Measurements from ENCODE around the gene FBXO44.

Gene FBXO44

GRCh38 chr1:11680270-11681070 is 25.8 kb downstream of the FBXO44 start:
- H3K27me3 ChIP-seq (ENCODE audit: control insufficient read depth in 1 of 2, insufficient read depth in 2 of 2, low read length in 2 of 2), result no peaks in the 10 kb centered on the region
- peaks cover 8% of the 10 kb centered on the region for H3K36me3 ChIP-seq (ENCODE audit: insufficient read depth, low read length)
- H3K9me3 ChIP-seq (ENCODE audit: low read length), result no peaks in the 10 kb centered on the region
- H3K9ac ChIP-seq (ENCODE audit: low read length), result peak overlapping the region; percentile 27
- H3K4me3 ChIP-seq (ENCODE audit: low read depth in 1 of 2, low read length in 2 of 2), result peak overlapping the region; percentile 84
- H3K4me1 ChIP-seq (ENCODE audit: insufficient read depth, low read length), result peaks cover 4% of the 10 kb centered on the region
- H3K27ac ChIP-seq (ENCODE audit: low read depth, low read length), result peak overlapping the region; percentile 73

- peak within 1 kb of the TSS; percentile 73 for H3K27ac ChIP-seq (ENCODE audit: low read depth, low read length)
- H3K36me3 ChIP-seq (ENCODE audit: insufficient read depth, low read length), result peaks cover under 1% of the 10 kb centered on the region
- H3K4me1 ChIP-seq (ENCODE audit: insufficient read depth, low read length), result peaks cover 4% of the 10 kb centered on the region
- no peaks in the 10 kb centered on the region for H3K27me3 ChIP-seq (ENCODE audit: control insufficient read depth in 1 of 2, insufficient read depth in 2 of 2, low read length in 2 of 2)
- peak within 1 kb of the TSS; percentile 84 for H3K4me3 ChIP-seq (ENCODE audit: low read depth in 1 of 2, low read length in 2 of 2)
- peak within 1 kb of the TSS; percentile 27 for H3K9ac ChIP-seq (ENCODE audit: low read length)
- H3K9me3 ChIP-seq (ENCODE audit: low read length), result no peaks in the 10 kb centered on the region
Measured at GRCh38 chr1:11681071-11681771, 26.5 kb downstream of the FBXO44 start, which contains the start of gene MAD2L2. TSS of gene MAD2L2 (minus strand) at chr1:11681148. CDS start at chr1:11680601, 547 bp downstream.

DNA sequence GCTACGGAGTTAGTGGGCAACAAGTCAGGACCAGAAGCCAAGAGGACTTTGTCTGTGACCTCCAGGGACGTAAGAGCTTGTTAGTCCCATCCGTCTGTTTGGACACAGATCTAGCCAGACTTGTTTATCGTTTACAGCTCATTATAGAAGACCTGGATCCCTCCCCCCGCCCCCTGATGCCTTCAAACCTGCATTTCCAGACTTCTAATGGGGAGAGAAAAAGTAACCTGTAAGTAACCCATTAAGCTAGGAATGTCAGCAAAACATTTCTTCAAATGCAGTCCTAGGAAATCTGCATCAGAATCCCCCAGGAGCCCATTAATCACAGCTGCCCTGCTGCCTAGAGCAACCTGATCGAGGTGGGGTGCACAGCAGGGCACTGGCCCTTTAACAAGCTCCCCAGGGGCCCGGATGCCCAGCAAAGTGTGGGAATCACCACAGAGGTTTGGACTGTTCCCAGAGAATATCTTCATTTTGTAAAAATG is 27.7 kb downstream of the FBXO44 start:
- H3K27me3 ChIP-seq (ENCODE audit: control insufficient read depth in 1 of 2, insufficient read depth in 2 of 2, low read length in 2 of 2), result no peaks in the 10 kb centered on the region
- H3K36me3 ChIP-seq (ENCODE audit: insufficient read depth, low read length), result no peaks in the 10 kb centered on the region
- H3K9ac ChIP-seq (ENCODE audit: low read length), result no peak overlapping the region
- H3K4me3 ChIP-seq (ENCODE audit: low read depth in 1 of 2, low read length in 2 of 2), result no peak overlapping the region
- H3K4me1 ChIP-seq (ENCODE audit: insufficient read depth, low read length), result peaks cover 4% of the 10 kb centered on the region
- no peaks in the 10 kb centered on the region for H3K9me3 ChIP-seq (ENCODE audit: low read length)
- H3K27ac ChIP-seq (ENCODE audit: low read depth, low read length), result no peak overlapping the region

- Histone ChIP-seq H3K4me1 (ENCODE audit: insufficient read depth, low read length) (peaks cover 4% of the 10 kb centered on the region), H3K27me3 (ENCODE audit: control insufficient read depth in 1 of 2, insufficient read depth in 2 of 2, low read length in 2 of 2) (no peaks in the 10 kb centered on the region), H3K27ac (ENCODE audit: low read depth, low read length) (no peak overlapping the region), H3K36me3 (ENCODE audit: insufficient read depth, low read length) (no peaks in the 10 kb centered on the region), H3K9ac (ENCODE audit: low read length) (no peak overlapping the region), H3K4me3 (ENCODE audit: low read depth in 1 of 2, low read length in 2 of 2) (no peak overlapping the region), H3K9me3 (ENCODE audit: low read length) (no peaks in the 10 kb centered on the region)
Measured at GRCh38 chr1:11682799-11683198, 28.1 kb downstream of the FBXO44 start.

DNA sequence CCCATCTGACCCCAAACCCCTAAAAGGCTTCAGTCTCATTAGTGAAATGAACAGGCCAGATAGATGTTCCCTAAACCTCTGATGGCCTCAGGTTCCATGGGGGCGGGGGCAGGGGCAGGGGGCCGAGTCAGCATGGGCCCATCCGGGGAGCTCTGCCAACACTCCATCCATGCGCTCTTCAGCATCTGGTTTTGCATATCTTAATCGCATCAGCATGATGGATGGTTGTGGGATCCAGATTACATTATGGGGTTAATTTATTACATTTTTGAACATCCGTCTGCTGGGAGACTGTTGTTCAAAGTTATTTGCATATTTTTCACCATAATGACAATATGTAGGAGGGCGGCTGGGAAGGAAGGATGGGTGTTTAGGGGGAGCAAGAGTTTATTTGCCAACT is 29.4 kb downstream of the FBXO44 start:
- H3K27ac ChIP-seq (ENCODE audit: low read depth, low read length), result no peak overlapping the region
- H3K4me1 ChIP-seq (ENCODE audit: insufficient read depth, low read length), result peaks cover 4% of the 10 kb centered on the region
- no peaks in the 10 kb centered on the region for H3K9me3 ChIP-seq (ENCODE audit: low read length)
- no peak overlapping the region for H3K9ac ChIP-seq (ENCODE audit: low read length)
- no peaks in the 10 kb centered on the region for H3K27me3 ChIP-seq (ENCODE audit: control insufficient read depth in 1 of 2, insufficient read depth in 2 of 2, low read length in 2 of 2)
- H3K36me3 ChIP-seq (ENCODE audit: insufficient read depth, low read length), result no peaks in the 10 kb centered on the region
- no peak overlapping the region for H3K4me3 ChIP-seq (ENCODE audit: low read depth in 1 of 2, low read length in 2 of 2)

GRCh38 chr1:11685210-11685752 is 30.6 kb downstream of the FBXO44 start:
- Histone ChIP-seq H3K36me3 (ENCODE audit: insufficient read depth, low read length) (no peaks in the 10 kb centered on the region), H3K9me3 (ENCODE audit: low read length) (no peaks in the 10 kb centered on the region), H3K27me3 (ENCODE audit: control insufficient read depth in 1 of 2, insufficient read depth in 2 of 2, low read length in 2 of 2) (peaks cover 6 to 10% of the 10 kb centered on the region in 2 donors), H3K4me3 (ENCODE audit: low read depth in 1 of 2, low read length in 2 of 2) (no peak overlapping the region), H3K27ac (ENCODE audit: low read depth, low read length) (no peak overlapping the region), H3K9ac (ENCODE audit: low read length) (no peak overlapping the region), H3K4me1 (ENCODE audit: insufficient read depth, low read length) (peaks cover 2% of the 10 kb centered on the region)

- no peaks in the 10 kb centered on the region for H3K9me3 ChIP-seq (ENCODE audit: low read length)
- H3K4me1 ChIP-seq (ENCODE audit: insufficient read depth, low read length), result no peaks in the 10 kb centered on the region
- H3K36me3 ChIP-seq (ENCODE audit: insufficient read depth, low read length), result no peaks in the 10 kb centered on the region
- peaks cover 20 to 32% of the 10 kb centered on the region in 2 donors for H3K27me3 ChIP-seq (ENCODE audit: control insufficient read depth in 1 of 2, insufficient read depth in 2 of 2, low read length in 2 of 2)
- no peak overlapping the region for H3K9ac ChIP-seq (ENCODE audit: low read length)
- no peak overlapping the region for H3K27ac ChIP-seq (ENCODE audit: low read depth, low read length)
- H3K4me3 ChIP-seq (ENCODE audit: low read depth in 1 of 2, low read length in 2 of 2), result no peak overlapping the region
Measured at GRCh38 chr1:11688506-11688905, 33.8 kb downstream of the FBXO44 start.

DNA sequence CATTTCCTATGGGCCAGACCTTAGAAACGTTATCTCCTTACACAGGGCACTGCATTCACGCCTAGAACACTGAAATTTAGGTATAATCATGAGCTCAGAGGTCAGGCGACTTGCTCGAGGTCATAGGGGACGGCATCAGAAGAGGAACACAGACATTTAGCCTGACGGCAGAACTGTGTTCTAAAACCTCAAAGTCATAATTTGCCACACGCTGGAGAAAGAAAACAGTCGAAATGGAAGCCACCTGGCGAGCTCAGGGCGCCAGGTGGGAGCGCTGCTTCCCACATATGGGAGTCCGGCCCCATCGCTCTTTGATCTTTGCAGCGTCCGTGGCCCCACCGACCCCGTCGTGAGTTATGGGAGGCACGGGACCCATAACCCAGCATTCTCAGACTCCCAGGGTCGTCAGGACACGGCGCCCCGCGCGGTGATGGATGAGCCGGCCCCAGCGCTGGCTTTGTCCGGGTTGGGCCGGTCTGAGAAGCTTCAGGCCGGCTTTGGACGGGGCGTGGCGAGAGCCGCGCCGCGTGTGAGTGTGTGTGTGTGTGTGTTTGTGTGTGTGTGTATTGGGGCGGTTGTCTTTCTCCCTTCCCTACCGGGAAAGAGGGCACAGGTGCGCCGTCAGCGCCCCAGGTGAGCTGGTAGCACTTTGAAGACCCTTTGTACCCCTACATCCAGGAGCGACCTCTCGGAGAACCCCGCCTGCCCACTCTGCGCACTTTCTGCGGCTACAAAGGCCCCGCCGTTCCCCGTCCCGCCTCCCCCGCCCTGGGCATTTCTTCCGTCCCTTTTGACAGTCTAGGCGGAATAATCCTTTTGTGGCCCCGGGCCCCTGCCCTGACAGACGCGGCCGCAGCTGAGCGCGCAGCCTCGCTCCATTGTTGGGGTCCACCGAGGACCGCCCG is 36.0 kb downstream of the FBXO44 start:
- Histone ChIP-seq H3K9ac (ENCODE audit: low read length) (no peak overlapping the region), H3K36me3 (ENCODE audit: insufficient read depth, low read length) (no peaks in the 10 kb centered on the region), H3K4me3 (ENCODE audit: low read depth in 1 of 2, low read length in 2 of 2) (no peak overlapping the region), H3K27me3 (ENCODE audit: control insufficient read depth in 1 of 2, insufficient read depth in 2 of 2, low read length in 2 of 2) (peaks cover 20 to 40% of the 10 kb centered on the region in 2 donors), H3K27ac (ENCODE audit: low read depth, low read length) (no peak overlapping the region), H3K4me1 (ENCODE audit: insufficient read depth, low read length) (no peaks in the 10 kb centered on the region), H3K9me3 (ENCODE audit: low read length) (no peaks in the 10 kb centered on the region)

GRCh38 chr1:11691302-11691914 is 36.7 kb downstream of the FBXO44 start, which contains the start of gene DRAXIN:
TSS of gene DRAXIN (plus strand) at chr1:11691710. CDS start at chr1:11706259, 14,549 bp downstream.
- peaks cover 20 to 40% of the 10 kb centered on the region in 2 donors for H3K27me3 ChIP-seq (ENCODE audit: control insufficient read depth in 1 of 2, insufficient read depth in 2 of 2, low read length in 2 of 2)

GRCh38 chr1:11691928-11692711 is 37.4 kb downstream of the FBXO44 start:
- H3K9ac ChIP-seq (ENCODE audit: low read length), result no peak overlapping the region
- H3K27ac ChIP-seq (ENCODE audit: low read depth, low read length), result no peak overlapping the region
- no peak overlapping the region for H3K4me3 ChIP-seq (ENCODE audit: low read depth in 1 of 2, low read length in 2 of 2)
- H3K36me3 ChIP-seq (ENCODE audit: insufficient read depth, low read length), result no peaks in the 10 kb centered on the region
- H3K27me3 ChIP-seq (ENCODE audit: control insufficient read depth in 1 of 2, insufficient read depth in 2 of 2, low read length in 2 of 2), result peaks cover 20 to 40% of the 10 kb centered on the region in 2 donors
- no peaks in the 10 kb centered on the region for H3K9me3 ChIP-seq (ENCODE audit: low read length)
- no peaks in the 10 kb centered on the region for H3K4me1 ChIP-seq (ENCODE audit: insufficient read depth, low read length)

More at GRCh38 chr1:11691302-11691914, 36.7 kb downstream of the FBXO44 start, which contains the start of gene DRAXIN:
- Histone ChIP-seq H3K36me3 (ENCODE audit: insufficient read depth, low read length) (no peaks in the 10 kb centered on the region), H3K4me3 (ENCODE audit: low read depth in 1 of 2, low read length in 2 of 2) (no peak within 1 kb of the TSS), H3K27ac (ENCODE audit: low read depth, low read length) (no peak within 1 kb of the TSS), H3K9ac (ENCODE audit: low read length) (no peak within 1 kb of the TSS), H3K4me1 (ENCODE audit: insufficient read depth, low read length) (no peaks in the 10 kb centered on the region), H3K9me3 (ENCODE audit: low read length) (no peaks in the 10 kb centered on the region)
